IPS DF 19.7 (cell line): ENCODE measurements around the gene MGST2.
"Not testable (repeated sequence)": the region's sequence is repeated elsewhere in the genome, so short reads cannot be mapped to it uniquely, and the experiment has no call there.

ENCODE experiments used
- DNase-seq: peaks from one replicate; pipeline ENCODE4 v3.0.0-alpha.2; 2013; ENCODE audit warnings: low read depth, low spot score

MGST2 gene

GRCh38 chr4:139669890-139670289 is 4.3 kb downstream of the MGST2 start:
- DNase-seq: no peak

- DNase-seq: no peak
Observed at GRCh38 chr4:139670775-139671174, 5.2 kb downstream of the MGST2 start.

- no peak for DNase-seq
Observed at GRCh38 chr4:139672215-139672614, 6.6 kb downstream of the MGST2 start.

GRCh38 chr4:139672732-139673131 is 7.1 kb downstream of the MGST2 start:
- DNase-seq: no peak

- no peak for DNase-seq
Observed at GRCh38 chr4:139674875-139675550, 9.4 kb downstream of the MGST2 start.

- DNase-seq: no peak
Observed at GRCh38 chr4:139675651-139676050, 10.0 kb downstream of the MGST2 start.

GRCh38 chr4:139676365-139676764 is 10.7 kb downstream of the MGST2 start:
- DNase-seq: no peak

GRCh38 chr4:139676913-139677585 is 11.4 kb downstream of the MGST2 start:
- DNase-seq: no peak

- no peak for DNase-seq
Observed at GRCh38 chr4:139682309-139682708, 16.7 kb downstream of the MGST2 start.

- DNase-seq: no peak
Observed at GRCh38 chr4:139682741-139683151, 17.1 kb downstream of the MGST2 start.

GRCh38 chr4:139684351-139684750 is 18.7 kb downstream of the MGST2 start:
- DNase-seq: no peak

- DNase-seq: no peak
Observed at GRCh38 chr4:139685180-139685579, 19.6 kb downstream of the MGST2 start.

GRCh38 chr4:139686130-139686529 is 20.5 kb downstream of the MGST2 start:
- no peak for DNase-seq

- no peak for DNase-seq
Observed at GRCh38 chr4:139686988-139687387, 21.4 kb downstream of the MGST2 start.

GRCh38 chr4:139689093-139689722 is 23.6 kb downstream of the MGST2 start:
- no peak for DNase-seq

- no peak for DNase-seq
Observed at GRCh38 chr4:139690419-139690818, 24.8 kb downstream of the MGST2 start.

- DNase-seq: no peak
Observed at GRCh38 chr4:139692309-139693012, 26.8 kb downstream of the MGST2 start.

- no peak for DNase-seq
Observed at GRCh38 chr4:139694522-139695107, 29.0 kb downstream of the MGST2 start.

GRCh38 chr4:139696491-139696890 is 30.9 kb downstream of the MGST2 start:
- DNase-seq: no peak

GRCh38 chr4:139698167-139698925 is 32.7 kb downstream of the MGST2 start:
- not testable (repeated sequence) for DNase-seq

GRCh38 chr4:139700568-139700967 is 34.9 kb downstream of the MGST2 start:
- no peak for DNase-seq
